HepG2 (cell line): ENCODE results near the gene GBE1. TPM values are rescaled to one million over a fixed set of nuclear protein-coding genes. Genes with fewer than 3 reads are reported as not detected.

Experiments used
- ATAC-seq: fragments of 200-7000 bp; cut with Tn5 transposase; 3 replicates; pipeline ENCODE4 v1.9.1; 2020; ENCODE audit warnings: mild to moderate bottlenecking, moderate library complexity
- BruUV-seq: library from RNA; stranded (reverse); fragments of 400-500 nt; replicated peaks from 2 replicates; lab custom pipeline; 2021; lab: Mats Ljungman, UMichigan
- CTCF ChIA-PET: fragments of 300-600 bp; formaldehyde crosslinking; extraction: SDS; loops from one replicate; lab custom pipeline; 2021; ENCODE audit warnings: low total read pairs, inconsistent platforms, low intra/inter-chr PET ratio; lab: Yijun Ruan, JAX
- POLR2A ChIA-PET: fragments of 350-600 bp; sonication (Branson Sonifier 250); formaldehyde crosslinking; loops from one replicate; lab custom pipeline; 2020; ENCODE audit warnings: antibody characterized with exemption, inconsistent platforms; lab: Yijun Ruan, JAX
- DNase-seq: peaks from one replicate; pipeline ENCODE4 v3.0.0-alpha.2; 2015; ENCODE audit warnings: low spot score
- FAIRE-seq: peaks from 3 replicates; lab custom pipeline; 2011; peaks lifted over from hg19 to GRCh38; lab: Jason Lieb, UNC
- H2AFZ ChIP-seq: one replicate; pipeline ENCODE4 v1.6.1; 2011; ENCODE audit warnings: low read length, inconsistent platforms
- H3K27ac ChIP-seq: fragments of 300-600 bp; 3 replicates; pipeline ENCODE4 v1.8.0; 2011; ENCODE audit warnings: mixed run types, mild to moderate bottlenecking, mixed read lengths, low read length, inconsistent platforms; ENCODE audit not compliant: insufficient read depth; ENCODE audit errors: extremely low read length
- H3K27me3 ChIP-seq, 2 experiments: fragments of 200-600 bp in 1 of 2; 2 replicates in 1 of 2; 3 replicates in 1 of 2; pipeline versions ENCODE4 v1.6.0 to v1.8.0; 2011; ENCODE audit warnings: low read length in 2 of 2, mild to moderate bottlenecking in 2 of 2, moderate library complexity in 2 of 2, inconsistent platforms in 1 of 2; ENCODE audit not compliant: insufficient read depth in 2 of 2, control insufficient read depth in 1 of 2
- H3K36me3 ChIP-seq, 2 experiments: fragments of 200-600 bp in 1 of 2; replicated peaks in 1 of 2; 2 replicates in 1 of 2; 3 replicates in 1 of 2; pipeline versions ENCODE4 v1.5.1 to v1.8.0; 2011; ENCODE audit warnings: low read length in 2 of 2, inconsistent platforms in 1 of 2; ENCODE audit not compliant: insufficient read depth in 2 of 2, control insufficient read depth in 1 of 2
- H3K4me1 ChIP-seq: 2 replicates; pipeline ENCODE4 v1.5.1; 2012; ENCODE audit warnings: low read length, inconsistent platforms; ENCODE audit not compliant: insufficient read depth
- H3K4me2 ChIP-seq: 2 replicates; pipeline ENCODE4 v1.6.0; 2011; ENCODE audit warnings: low read depth, low read length, inconsistent platforms
- H3K4me3 ChIP-seq, 3 experiments: fragments of 200-600 bp in 1 of 3; sonication (generic), shearing (Covaris generic) in 1 of 3; replicated peaks in 1 of 3; 2 replicates each; pipeline ENCODE4 v1.5.1; 2011 to 2016; ENCODE audit warnings: low read length in 3 of 3, inconsistent platforms in 2 of 3, low read depth in 2 of 3, mild to moderate bottlenecking in 2 of 3, control low read depth in 1 of 3, mixed read lengths in 1 of 3; ENCODE audit not compliant: insufficient read depth in 1 of 3
- H3K79me2 ChIP-seq: one replicate; pipeline ENCODE4 v1.6.1; 2011; ENCODE audit warnings: low read length, inconsistent platforms; ENCODE audit not compliant: insufficient read depth
- H3K9ac ChIP-seq: 2 replicates; pipeline ENCODE4 v1.6.0; 2011; ENCODE audit warnings: mild to moderate bottlenecking, low read depth, low read length, inconsistent platforms; ENCODE audit not compliant: insufficient read depth
- H3K9me3 ChIP-seq: 2 replicates; pipeline ENCODE4 v1.5.1; 2012; ENCODE audit warnings: mild to moderate bottlenecking, low read length
- H4K20me1 ChIP-seq: 2 replicates; pipeline ENCODE4 v1.6.0; 2011; ENCODE audit warnings: inconsistent platforms, mild to moderate bottlenecking, low read length, moderate library complexity; ENCODE audit not compliant: insufficient read depth
- BCLAF1 ChIP-seq: fragments of 450-650 bp; IDR thresholded peaks from 2 replicates; pipeline ENCODE4 v1.6.1; 2017; ENCODE audit warnings: mild to moderate bottlenecking
- CREB3 ChIP-seq: sonication (generic); formaldehyde crosslinking; IDR thresholded peaks from 2 replicates; pipeline ENCODE4 v1.5.0; 2020; ENCODE audit warnings: missing genetic modification reagents
- ELF1 ChIP-seq: sonication (generic); formaldehyde crosslinking; IDR thresholded peaks from 2 replicates; pipeline ENCODE4 v1.4.0; 2020; ENCODE audit warnings: missing genetic modification reagents
- ESRRA ChIP-seq: sonication (generic); formaldehyde crosslinking; IDR thresholded peaks from 2 replicates; pipeline ENCODE4 v1.5.1; 2020; ENCODE audit warnings: mild to moderate bottlenecking, low read depth, missing genetic modification reagents
- GMEB2 ChIP-seq: IDR thresholded peaks from 2 replicates; pipeline ENCODE4 v1.6.1; 2016; ENCODE audit warnings: missing biosample characterization, missing genetic modification reagents, low read depth
- HOXA5 ChIP-seq: sonication (generic); formaldehyde crosslinking; IDR thresholded peaks from 2 replicates; pipeline ENCODE4 v1.4.0; 2020; ENCODE audit warnings: missing genetic modification reagents
- IRF2 ChIP-seq: IDR thresholded peaks from 2 replicates; pipeline ENCODE4 v1.6.1; 2018; ENCODE audit warnings: missing genetic modification reagents, missing compliant biosample characterization
- MAFK ChIP-seq, 2 experiments: IDR thresholded peaks in 1 of 2; conservative IDR thresholded peaks in 1 of 2; 2 replicates each; pipeline ENCODE4 v1.6.1; 2011; ENCODE audit warnings: improper control_type of control experiment in 2 of 2, low read length in 2 of 2
- SRSF9 ChIP-seq: fragments of 200-400 bp; formaldehyde crosslinking; IDR thresholded peaks from 2 replicates; pipeline ENCODE4 v1.6.1; 2018; ENCODE audit warnings: borderline replicate concordance, mild to moderate bottlenecking, low read depth, low read length; ENCODE audit not compliant: insufficient read depth, poor library complexity, severe bottlenecking
- ZC3H13 ChIP-seq: sonication (generic); formaldehyde crosslinking; IDR thresholded peaks from 2 replicates; pipeline ENCODE4 v1.8.1; 2023; ENCODE audit warnings: mild to moderate bottlenecking, missing genetic modification reagents, moderate library complexity
- ZNF441 ChIP-seq: sonication (generic); formaldehyde crosslinking; IDR thresholded peaks from 2 replicates; pipeline ENCODE4 v1.7.0; 2021; ENCODE audit warnings: missing genetic modification reagents, borderline replicate concordance
- ZNF660 ChIP-seq: sonication (generic); formaldehyde crosslinking; IDR thresholded peaks from 2 replicates; pipeline ENCODE4 v1.5.1; 2020; ENCODE audit warnings: mild to moderate bottlenecking, low read depth, missing genetic modification reagents, borderline replicate concordance
- ZNF691 ChIP-seq: sonication (generic); formaldehyde crosslinking; IDR thresholded peaks from 2 replicates; pipeline ENCODE4 v1.4.0; 2020; ENCODE audit warnings: missing genetic modification reagents, low read depth, mild to moderate bottlenecking, borderline replicate concordance
- ZNF780A ChIP-seq: sonication (generic); formaldehyde crosslinking; IDR thresholded peaks from 2 replicates; pipeline ENCODE4 v1.8.0; 2022; ENCODE audit warnings: mild to moderate bottlenecking, missing genetic modification reagents, moderate library complexity
- WGBS: methylation state at CpG from one replicate; pipeline ENCODE4 v1.1.6; 2017; ENCODE audit warnings: low lambda C conversion rate; 5-methylcytosine and 5-hydroxymethylcytosine counted together
- in situ Hi-C: cut with HindIII; loops from 2 replicates; pipeline ENCODE4 v1.10.0; 2017; ENCODE audit warnings: low pct_unique_long_range_greater_than_20kb; ENCODE audit not compliant: extremely low pct_ligation_motif_present
- intact Hi-C: fragments of 100-400 bp; cut with micrococcal nuclease; formaldehyde crosslinking; loops from one replicate; pipeline ENCODE4 v1.10.0; 2022; ENCODE audit not compliant: unreplicated experiment
- polyA plus RNA-seq, 8 experiments: library from polyadenylated mRNA; depleted of rRNA in 3 of 8; stranded (reverse) in 7 of 8; unstranded in 1 of 8; fragments of >200 nt; fragmentation: Illumina TruSeq in 4 of 8; extraction: Trizol in 4 of 8; gene quantifications; 2 replicates each; pipeline versions ENCODE4 v1.2.1 to v1.2.3, GENCODE V29; 2011 to 2016; ENCODE audit warnings: low read depth in 4 of 8, missing spikeins in 1 of 8, mixed read lengths in 1 of 8; ENCODE audit not compliant: insufficient read depth in 1 of 8
- total RNA-seq, 5 experiments: library from RNA; depleted of rRNA; stranded (reverse); fragments of >200 nt; fragmentation: Illumina TruSeq; extraction: Trizol; gene quantifications; 2 replicates each; pipeline ENCODE4 v1.2.3, GENCODE V29; 2016; ENCODE audit warnings: low read depth in 1 of 5

Gene GBE1
- total and polyA plus RNA-seq, 2 of the 13 experiments (the other 11 are each of a cell fraction or from before 2014, with no cell fraction given) = 22.9 to 36.1 TPM

GRCh38 chr3:81565041-81565440 is 196.4 kb downstream of the GBE1 start:
- CTCF ChIA-PET = no interaction called here
- no peak for TF ChIP-seq ZNF660 (CRISPR knock-in tag)
- TF ChIP-seq HOXA5 (CRISPR knock-in tag) = no peak
- no peak for TF ChIP-seq GMEB2
- no peak for TF ChIP-seq IRF2 (CRISPR knock-in tag)
- TF ChIP-seq ELF1 = no peak
- no peak for TF ChIP-seq ZNF441 (CRISPR knock-in tag)
- TF ChIP-seq ZNF691 (CRISPR knock-in tag) = no peak
- no peak for TF ChIP-seq SRSF9
- TF ChIP-seq CREB3 (CRISPR knock-in tag) = no peak
- no peak for TF ChIP-seq ZNF780A
- TF ChIP-seq MAFK (conservative IDR thresholded peaks at IDR 0.05 in 1 of 2, IDR thresholded peaks at IDR 0.05 in 1 of 2; ENCODE audit: low read length in 2 of 2) = no peak
- TF ChIP-seq ZC3H13 = no peak
- TF ChIP-seq ESRRA = no peak
- TF ChIP-seq BCLAF1 = no peak

More at GRCh38 chr3:81565041-81565440, 196.4 kb downstream of the GBE1 start:
- Histone ChIP-seq H3K27ac (no peak overlapping the region), H4K20me1 (no peaks in the 10 kb centered on the region), H3K9me3 (peaks cover 5% of the 10 kb centered on the region; the same call in 1 of the 2 replicates), H3K36me3 (peaks cover 0 to 9% of the 10 kb centered on the region in 2 experiments; a peak in 2 of 5 replicates), H3K4me3 (no peak overlapping the region), H3K27me3 (no peaks in the 10 kb centered on the region), H3K4me1 (no peaks in the 10 kb centered on the region), H3K79me2 (no peaks in the 10 kb centered on the region), H3K9ac (no peak overlapping the region), H3K4me2 (no peak overlapping the region), H2AFZ (no peak overlapping the region)
- FAIRE-seq (no peak), ATAC-seq (no peak), DNase-seq (no peak)
- POLR2A ChIA-PET = no interaction called here
- WGBS = 98% methylated on average over 2 of the region's 2 CpGs
- intact Hi-C loops = no loop called here
- in situ Hi-C loops = no loop called here
- BruUV-seq = no TSS peak
